HG03159 (cell line): ENCODE results near the gene HOXD11.

ENCODE experiments used
- ATAC-seq: cut with Tn5 transposase; IDR thresholded peaks from one replicate; pipeline ENCODE4 v1.9.1; 2021; ENCODE audit warnings: mild to moderate bottlenecking, moderate library complexity; ENCODE audit not compliant: unreplicated experiment

HOXD11 gene

DNA sequence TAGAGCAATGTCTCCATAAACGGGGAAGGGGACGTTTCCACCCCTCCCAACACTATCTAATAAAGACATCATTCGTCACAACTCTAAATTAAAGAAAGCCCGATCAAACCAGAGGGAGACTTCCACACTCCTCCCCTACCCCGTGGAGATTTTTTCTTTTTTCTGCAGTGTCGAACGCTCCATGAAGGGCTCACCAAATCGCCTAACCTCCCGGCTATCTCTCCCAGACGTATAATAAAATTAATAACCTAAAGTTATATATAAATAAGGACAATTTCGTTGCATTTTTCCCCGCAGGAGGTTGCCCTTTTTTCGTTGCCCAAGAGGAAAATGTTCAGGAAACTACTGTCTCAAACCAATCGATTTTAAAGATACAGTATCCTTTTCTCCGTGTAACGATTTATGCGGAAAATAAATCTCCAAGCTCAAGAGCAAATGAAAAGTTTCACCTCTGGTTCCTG, 25.7 kb upstream of the HOXD11 start:
- no peak for ATAC-seq

- ATAC-seq: no peak
Measured at GRCh38 chr2:176081837-176082524, 25.1 kb upstream of the HOXD11 start.

GRCh38 chr2:176082525-176082823, 24.6 kb upstream of the HOXD11 start:
- no peak for ATAC-seq

DNA sequence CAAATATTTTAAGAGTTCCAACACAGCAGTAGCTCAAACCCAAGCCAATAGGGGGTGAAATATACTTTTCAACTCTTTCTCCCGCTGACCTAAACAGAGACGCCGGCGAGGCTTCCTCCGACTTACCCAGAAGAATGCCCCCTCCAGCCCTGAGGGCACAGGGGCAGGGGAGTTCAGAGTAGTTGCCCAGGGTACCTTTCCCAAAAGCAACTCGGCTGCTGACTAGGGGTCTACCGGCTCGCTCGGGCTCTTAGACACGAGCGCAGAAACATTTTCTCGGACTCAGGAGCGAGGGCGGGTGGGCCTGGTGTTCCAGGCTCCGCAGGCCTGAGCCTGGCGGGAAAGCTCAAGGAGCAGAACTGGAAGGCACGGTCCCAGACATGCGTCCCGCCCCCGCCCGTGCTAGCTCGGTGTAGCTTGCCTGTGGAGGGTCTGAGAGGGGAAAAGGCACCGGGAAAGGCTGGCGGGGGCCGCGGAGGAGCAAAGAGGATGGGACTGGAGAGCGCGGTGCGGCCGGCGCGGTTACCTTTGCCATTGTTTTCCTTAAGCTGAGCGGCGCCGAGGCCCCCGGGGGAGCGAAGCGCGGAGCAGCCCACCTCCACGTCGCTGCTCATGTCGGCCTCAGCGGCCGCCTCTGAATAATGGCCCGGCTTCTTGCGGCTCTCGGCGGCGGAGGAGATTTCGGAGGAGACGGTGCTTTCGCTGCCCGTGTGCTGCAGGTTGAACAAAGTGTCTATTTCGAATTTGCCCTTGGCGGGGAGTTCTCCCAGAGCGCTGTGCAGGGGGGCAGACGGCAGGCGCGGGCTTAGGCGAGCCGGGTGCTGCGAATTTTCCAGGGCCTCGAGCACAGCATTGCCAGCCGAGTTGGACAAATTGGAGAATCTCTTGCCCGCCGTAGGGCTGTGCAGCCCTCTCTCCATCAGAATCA, 24.0 kb upstream of the HOXD11 start:
- no peak for ATAC-seq

GRCh38 chr2:176083796-176084261, 23.3 kb upstream of the HOXD11 start, which contains the start of gene EVX2:
Gene EVX2, minus strand, starts transcription at chr2:176083962. Its CDS starts 186 bp downstream, at chr2:176083776.
- no peak for ATAC-seq

GRCh38 chr2:176084611-176085119, 22.4 kb upstream of the HOXD11 start:
- ATAC-seq: no peak

DNA sequence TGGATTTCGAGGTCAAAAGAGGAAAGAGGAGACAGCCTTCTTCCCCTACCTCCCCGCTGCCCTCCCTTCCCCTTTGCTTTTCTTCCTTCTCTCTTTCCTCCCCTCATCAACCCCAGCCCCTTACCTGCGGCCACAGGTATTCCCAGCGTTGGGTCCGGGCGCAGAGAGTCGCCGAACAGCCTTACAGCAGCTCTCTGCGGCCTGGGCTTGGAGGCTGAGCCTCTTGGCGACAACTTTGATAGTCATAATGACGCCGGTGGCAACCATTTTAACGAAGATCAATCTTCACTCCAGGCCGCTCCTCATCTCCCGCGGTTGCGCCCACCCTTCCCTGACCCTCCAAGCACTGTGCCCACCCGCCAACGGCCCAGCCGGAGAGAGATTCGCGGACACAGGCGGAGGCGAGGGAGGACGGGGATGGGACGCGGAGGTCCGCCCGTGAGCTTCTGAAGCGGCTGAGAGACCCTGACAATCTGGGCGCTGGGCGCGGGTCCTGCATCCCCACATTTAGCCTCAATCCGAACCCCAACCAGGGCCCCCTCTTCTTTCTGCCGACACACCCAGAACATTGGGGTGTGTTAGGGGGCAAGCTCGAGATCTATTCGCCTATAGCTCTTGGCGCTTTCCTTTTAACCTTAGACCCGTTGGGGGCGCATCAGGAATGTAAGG, 21.8 kb upstream of the HOXD11 start:
- ATAC-seq: no peak

DNA sequence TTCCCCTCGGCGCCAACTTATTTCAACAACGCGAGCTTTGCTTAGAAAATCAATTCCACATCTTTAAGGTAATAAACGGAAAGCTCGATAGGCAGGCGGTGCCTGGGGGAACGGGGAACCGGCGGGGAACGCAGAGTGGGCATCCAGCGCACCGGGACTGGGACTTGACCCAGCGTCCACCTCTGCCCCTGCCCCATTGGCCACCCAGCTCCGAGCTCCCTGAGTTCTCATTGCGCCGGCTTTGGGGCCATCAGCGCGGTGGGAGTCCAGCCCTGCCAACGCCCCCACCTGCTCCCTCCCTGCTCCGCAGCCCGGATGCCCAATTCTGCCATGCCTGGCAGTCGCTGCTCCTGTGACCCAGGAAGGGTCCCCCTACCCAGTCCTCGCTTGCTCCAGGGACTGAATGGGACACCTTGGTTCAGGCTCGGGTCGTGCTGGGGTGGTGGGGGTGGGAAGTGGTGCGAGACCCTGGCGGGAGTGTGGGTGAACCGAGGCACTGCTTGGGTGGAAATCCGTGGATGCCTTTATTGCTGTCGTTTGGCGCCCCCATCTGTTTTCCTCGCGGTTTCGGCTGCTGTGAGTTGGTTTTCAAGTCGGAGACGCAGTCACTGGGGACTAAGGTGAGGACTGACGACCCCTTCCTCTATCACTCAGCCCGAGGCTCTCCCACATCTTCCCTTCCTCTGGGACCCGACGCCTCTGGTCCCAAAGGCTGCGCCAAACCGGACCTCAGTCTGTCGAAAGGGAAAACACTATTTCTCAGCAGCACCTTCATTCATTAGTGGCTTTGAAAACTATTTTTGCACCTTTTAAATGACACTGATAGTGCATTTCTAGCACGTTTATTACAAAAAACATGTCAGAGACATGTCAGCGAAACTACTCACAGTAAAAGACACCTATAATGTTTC, 21.0 kb upstream of the HOXD11 start:
- no peak for ATAC-seq

- ATAC-seq: no peak
Measured at GRCh38 chr2:176087330-176088047, 19.6 kb upstream of the HOXD11 start.

- no peak for ATAC-seq
Measured at GRCh38 chr2:176088048-176088936, 18.8 kb upstream of the HOXD11 start.

GRCh38 chr2:176088937-176089842, 17.9 kb upstream of the HOXD11 start:
- no peak for ATAC-seq

- ATAC-seq: no peak
Measured at GRCh38 chr2:176089843-176090395, 17.2 kb upstream of the HOXD11 start.

- ATAC-seq: no peak
Measured at GRCh38 chr2:176090862-176091261, 16.2 kb upstream of the HOXD11 start.

DNA sequence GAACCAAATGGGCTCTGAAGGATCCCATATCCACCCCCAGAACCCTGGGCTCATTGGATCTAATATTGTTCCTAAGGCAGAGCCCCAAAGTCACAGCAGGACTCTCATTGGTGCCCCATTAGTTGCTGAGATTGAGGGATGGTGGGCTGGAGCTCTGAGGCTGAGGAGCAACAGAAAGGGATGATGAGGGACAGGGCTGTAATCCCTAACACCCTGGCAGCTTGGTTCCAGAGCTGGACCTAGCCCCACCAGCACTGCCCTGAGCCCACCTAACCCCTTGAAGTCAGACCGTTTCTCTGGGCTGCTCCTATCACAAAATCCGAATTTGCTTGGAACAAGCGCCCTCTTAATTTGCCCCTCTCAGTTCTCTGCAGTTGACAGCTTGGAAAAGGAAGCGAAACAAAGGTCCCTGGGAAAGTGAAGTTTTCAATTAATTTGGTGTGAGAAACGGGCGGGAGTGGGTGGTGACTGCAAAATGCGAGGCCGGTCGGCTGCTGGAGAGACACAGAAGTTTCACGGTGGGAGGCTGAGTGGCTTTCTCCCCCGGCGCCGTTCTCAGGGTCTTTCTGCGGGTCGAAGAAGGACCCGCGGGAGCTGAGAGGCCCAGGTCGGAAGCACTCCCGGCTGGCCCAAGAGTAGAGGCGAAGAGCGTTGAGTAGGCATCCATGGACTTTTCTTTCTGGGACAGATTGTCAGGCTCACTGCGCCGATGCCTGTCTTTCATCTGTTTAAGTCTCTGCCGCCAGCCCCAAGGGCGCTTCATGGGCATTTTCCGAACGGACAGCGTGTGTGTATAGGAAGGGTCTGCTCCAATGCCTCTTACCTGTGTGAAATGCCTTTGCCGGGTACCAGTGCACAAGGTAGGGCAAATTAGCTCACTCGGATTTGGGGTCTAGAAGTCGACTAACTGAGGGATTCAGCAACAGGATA, 15.5 kb upstream of the HOXD11 start:
- ATAC-seq: no peak

- no peak for ATAC-seq
Measured at GRCh38 chr2:176092270-176093144, 14.6 kb upstream of the HOXD11 start, which contains the start of gene HOXD13. Gene HOXD13, plus strand, starts transcription at chr2:176092721. Its CDS starts 170 bp downstream, at chr2:176092891.
